GM18951 (cell line): ENCODE data around the gene PERM1.

Source experiments
- POLR2A ChIP-seq: IDR thresholded peaks from 4 replicates; pipeline ENCODE4 v1.6.1; 2011; ENCODE audit warnings: mild to moderate bottlenecking; ENCODE audit not compliant: insufficient read length, insufficient read depth; ENCODE audit errors: extremely low read depth
- in situ Hi-C: fragments of 300-500 bp; cut with MboI; formaldehyde crosslinking; loops from one replicate; pipeline ENCODE4 v1.12.0; 2022; ENCODE audit warnings: low sequenced_read_pairs, mixed read lengths, inconsistent platforms; ENCODE audit not compliant: unreplicated experiment

Gene PERM1

DNA sequence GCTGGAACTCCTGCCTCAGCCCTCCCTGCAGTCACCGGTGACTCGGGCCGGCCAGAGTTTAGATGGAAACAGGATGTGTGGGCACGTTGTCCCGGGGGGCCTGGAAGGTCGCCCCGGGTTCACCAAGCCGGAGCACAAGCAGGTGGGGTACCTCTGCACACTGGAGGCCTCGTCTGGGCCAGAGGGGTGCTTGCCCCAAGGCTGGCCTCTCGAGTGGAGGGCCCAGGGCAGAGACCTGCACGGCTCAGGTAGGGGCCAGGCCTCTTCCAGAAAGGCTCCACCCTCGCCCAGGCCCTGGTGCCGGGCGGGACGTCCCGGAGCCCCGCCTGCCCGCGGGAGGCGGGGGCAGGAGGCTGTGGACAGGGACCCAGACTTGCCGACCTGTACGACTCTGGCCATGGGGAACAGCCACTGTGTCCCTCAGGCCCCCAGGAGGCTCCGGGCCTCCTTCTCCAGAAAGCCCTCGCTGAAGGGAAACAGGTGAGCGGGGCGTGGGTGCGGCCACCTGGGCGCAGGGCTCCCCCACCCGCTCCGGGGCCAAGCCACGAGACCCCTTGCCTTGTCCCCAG is 15.7 kb downstream of the PERM1 start, which contains the start of gene PLEKHN1:
Gene PLEKHN1 (plus strand): TSS at position 348 of the 569 bp plus-strand sequence. CDS start 50 bp downstream, at position 398.
- TF ChIP-seq POLR2A, result no peak
- in situ Hi-C loops, result no loop called here

DNA sequence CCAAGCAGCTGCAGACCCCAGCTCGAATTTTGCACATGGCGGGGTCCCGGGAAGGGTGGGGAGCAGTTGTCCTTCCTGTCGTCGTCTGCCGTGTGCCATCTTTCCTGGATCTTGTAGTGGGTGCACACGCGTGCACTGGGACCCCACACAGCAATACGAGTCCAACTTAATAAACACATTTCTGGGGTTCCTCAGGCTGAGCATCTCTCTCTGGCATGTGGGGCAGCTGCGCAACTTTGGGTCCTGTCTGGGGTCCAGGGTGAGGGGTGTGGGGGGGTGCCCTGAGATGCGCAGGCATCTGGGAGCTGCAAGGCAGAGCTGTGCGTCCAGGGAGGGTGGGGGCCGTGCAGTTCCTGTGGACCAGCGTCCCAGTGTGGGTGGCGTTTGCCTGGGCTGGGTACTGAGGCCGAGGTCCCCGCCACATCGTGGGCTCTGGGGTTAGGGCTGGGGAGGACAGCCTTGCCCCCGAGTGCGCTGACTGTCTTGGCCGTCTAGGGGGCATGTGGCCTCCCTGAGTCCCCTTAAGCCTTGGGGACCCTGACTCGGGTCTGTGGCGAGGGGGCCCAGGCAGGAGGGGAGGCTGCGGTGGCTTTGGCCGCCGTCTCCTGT is 16.3 kb downstream of the PERM1 start:
- in situ Hi-C loops, result no loop called here
- no peak for TF ChIP-seq POLR2A

DNA sequence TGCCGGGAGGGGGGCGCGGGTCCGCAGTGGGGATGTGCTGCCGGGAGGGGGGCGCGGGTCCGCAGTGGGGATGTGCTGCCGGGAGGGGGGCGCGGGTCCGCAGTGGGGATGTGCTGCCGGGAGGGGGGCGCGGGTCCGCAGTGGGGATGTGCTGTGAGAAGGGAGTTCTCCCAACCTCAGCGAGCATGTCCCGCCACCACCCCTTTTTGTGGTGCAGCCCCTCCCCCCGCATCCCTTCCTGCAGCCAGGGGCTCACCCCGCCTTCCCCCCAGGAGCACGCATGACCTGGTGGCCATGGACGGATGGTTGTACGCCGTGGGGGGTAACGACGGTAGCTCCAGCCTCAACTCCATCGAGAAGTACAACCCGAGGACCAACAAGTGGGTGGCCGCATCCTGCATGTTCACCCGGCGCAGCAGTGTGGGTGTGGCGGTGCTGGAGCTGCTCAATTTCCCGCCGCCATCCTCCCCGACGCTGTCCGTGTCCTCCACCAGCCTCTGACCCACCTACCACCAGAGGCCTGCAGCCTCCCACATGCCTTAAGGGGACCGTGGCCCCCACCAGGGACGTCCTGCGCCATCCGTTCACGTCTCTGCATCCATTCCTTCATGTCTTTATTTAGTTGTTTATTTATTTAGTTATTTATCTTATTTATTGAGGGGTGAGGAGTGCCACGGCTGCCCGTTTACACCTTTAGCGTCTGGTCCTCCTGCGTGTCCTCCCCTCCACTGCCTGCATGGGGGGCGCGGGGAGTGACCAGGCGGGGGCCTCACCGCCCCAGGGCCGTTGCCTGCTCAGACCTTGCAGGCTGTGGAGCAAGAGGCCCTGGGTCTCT is 17.0 kb downstream of the PERM1 start:
- TF ChIP-seq POLR2A, result no peak
- in situ Hi-C loops, result no loop called here

DNA sequence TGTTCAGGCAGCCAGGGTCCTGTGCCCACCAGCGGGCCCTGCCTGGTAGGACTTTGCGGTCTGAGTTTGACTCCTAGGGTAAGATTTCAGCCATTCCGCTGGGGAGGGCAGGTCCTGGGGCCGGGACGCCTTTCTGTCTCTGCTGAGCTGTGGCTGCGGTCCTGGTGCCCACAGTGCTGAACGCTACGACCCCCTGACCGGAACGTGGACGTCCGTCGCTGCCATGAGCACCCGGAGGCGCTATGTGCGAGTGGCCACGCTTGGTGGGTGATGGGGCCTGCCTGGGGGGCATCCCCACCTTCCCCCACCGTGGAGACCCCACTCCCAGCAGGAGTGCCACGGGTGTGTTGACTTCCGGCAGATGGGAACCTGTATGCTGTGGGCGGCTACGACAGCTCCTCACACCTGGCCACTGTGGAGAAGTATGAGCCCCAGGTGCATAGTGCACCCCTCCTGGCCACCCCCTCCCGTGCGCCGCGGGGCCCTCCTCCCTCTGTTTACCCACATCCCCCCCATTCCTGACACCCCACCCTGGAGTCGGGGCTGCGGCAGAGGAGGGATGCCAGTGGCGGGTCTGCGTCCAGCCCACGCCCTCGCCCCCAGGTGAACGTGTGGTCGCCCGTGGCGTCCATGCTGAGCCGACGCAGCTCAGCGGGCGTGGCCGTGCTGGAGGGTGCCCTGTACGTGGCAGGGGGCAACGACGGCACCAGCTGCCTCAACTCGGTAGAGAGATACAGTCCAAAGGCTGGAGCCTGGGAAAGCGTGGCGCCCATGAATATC is 18.0 kb downstream of the PERM1 start:
- TF ChIP-seq POLR2A, result no peak
- in situ Hi-C loops, result no loop called here

DNA sequence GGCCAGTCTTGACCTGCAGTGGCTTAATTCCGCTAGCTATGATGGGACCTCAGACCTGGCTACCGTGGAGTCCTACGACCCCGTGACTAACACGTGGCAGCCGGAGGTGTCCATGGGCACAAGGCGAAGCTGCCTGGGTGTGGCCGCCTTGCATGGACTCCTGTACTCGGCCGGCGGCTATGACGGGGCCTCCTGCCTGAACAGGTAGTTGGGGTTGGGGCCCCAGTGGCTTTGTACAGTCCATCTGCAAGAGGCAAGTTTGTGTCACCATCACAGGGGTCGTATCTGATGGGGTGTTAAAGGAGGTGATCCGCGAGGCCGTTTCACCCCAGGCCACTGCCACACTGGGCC is 18.6 kb downstream of the PERM1 start:
- in situ Hi-C loops, result no loop called here

DNA sequence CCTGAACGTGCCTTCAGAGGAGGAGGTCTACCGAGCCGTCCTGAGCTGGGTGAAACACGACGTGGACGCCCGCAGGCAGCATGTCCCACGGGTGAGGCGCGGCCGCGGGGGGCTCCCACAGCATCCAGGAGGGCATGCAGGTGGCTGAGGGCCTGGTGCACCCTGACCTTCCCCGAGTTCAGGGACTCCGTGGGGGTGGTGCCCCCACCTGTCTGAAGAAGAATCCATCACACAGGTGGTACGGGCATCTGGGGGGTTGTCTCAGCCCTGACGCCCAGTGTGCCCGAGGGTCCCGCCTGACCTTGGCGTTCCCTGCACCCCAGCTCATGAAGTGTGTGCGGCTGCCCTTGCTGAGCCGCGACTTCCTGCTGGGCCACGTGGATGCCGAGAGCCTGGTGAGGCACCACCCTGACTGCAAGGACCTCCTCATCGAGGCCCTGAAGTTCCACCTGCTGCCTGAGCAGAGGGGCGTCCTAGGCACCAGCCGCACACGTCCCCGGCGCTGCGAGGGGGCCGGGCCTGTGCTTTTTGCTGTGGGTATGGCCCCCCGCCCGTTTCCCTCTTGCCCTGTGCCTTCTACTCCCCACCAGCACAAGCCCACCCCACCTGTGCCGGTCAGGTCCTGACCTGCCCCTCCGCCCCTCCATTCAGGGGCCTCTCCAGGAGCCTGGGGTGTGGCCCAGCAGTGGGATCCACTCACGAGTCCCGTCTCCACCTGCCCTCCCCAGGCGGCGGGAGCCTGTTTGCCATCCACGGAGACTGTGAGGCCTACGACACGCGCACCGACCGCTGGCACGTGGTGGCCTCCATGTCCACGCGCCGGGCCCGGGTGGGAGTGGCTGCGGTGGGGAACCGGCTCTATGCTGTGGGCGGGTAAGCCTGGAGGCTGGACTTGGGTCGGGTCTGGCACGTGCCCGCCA is 19.3 kb downstream of the PERM1 start:
- in situ Hi-C loops, result no loop called here
- TF ChIP-seq POLR2A, result no peak

More for the DNA sequence above, 18.6 kb downstream of the PERM1 start:
- TF ChIP-seq POLR2A, result no peak

DNA sequence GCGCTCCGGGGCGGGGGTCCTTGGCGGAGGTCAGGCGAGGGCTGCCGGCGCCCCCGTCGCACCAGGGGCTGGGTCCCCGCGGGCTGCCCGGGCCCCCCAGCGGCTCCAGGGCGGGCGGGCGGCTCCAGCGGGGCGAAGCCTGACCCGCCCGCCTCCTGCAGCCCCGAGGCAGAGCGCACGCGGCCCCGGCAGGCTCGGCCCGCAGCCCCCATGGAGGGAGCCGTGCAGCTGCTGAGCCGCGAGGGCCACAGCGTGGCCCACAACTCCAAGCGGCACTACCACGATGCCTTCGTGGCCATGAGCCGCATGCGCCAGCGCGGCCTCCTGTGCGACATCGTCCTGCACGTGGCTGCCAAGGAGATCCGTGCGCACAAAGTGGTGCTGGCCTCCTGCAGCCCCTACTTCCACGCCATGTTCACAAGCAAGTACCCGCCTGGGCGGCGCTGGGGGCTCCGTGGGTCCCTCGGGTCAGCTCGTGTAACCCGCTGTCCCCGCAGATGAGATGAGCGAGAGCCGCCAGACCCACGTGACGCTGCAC is 20.7 kb downstream of the PERM1 start:
- in situ Hi-C loops, result no loop called here
- no peak for TF ChIP-seq POLR2A

DNA sequence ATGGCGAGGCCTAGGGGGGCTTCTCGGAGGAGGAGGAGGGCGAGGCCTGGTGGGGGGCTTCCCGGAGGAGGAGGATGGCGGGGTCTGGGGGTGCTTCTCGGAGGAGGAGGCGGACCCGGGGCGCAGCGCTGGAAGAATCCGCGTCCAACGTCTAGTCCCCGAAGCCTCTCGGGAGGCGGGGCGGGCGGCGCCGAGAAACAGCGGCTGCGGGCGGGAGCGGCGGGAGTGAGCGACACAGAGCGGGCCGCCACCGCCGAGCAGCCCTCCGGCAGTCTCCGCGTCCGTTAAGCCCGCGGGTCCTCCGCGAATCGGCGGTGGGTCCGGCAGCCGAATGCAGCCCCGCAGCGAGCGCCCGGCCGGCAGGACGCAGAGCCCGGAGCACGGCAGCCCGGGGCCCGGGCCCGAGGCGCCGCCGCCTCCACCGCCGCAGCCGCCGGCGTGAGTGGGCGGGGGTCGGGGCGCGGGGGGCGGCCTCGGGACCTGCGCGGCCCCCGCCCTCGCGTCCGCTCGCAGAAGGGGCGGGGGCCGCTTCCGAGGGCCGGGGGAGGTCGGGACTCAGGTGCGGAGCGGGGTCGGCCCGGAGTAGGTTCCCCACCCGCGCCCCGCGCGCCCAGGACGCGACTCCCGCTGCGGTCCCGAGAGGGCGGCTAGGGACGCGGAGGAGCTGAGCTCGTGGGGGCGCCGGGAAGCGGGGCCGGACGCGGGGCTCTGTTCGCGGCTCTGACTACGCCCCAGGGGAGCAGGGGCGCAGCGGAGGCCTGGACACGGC is 21.3 kb downstream of the PERM1 start, which contains the start of gene KLHL17:
Gene KLHL17 (plus strand): TSS at position 222 of the 769 bp plus-strand sequence. CDS start 110 bp downstream, at position 332.
- in situ Hi-C loops, result no loop called here
- peak; percentile 59 for TF ChIP-seq POLR2A

DNA sequence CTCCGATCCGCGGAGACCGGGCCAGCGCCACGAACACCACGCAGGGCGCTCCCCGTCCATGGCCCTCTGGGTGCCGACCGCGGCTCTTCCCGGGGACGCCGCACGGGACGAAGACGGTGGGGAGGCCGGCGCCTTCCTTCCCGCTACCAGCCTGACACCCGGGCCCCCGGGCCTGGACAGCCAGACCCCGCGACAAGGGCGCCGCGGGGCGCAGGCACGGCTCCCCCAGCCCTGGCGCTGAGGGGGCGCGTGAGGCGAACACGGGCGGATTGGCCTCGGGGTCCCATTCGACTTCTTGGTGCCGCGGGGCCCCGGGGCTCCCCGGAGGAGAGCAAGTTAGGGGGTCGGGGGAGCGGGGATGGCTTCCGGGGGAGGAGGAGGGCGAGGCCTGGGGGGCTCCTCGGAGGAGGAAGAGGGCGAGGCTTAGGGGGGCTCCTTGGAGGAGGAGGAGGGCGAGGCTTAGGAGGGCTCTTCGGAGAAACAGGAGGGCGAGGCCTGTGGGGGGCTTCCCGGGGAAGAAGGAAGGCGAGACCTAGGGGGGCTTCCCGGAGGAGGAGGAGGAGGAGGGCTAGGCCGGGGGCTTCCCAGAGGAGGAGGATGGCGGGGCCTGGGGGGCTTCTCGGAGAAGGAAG is 22.0 kb downstream of the PERM1 start:
- in situ Hi-C loops, result no loop called here
- TF ChIP-seq POLR2A, result no peak

DNA sequence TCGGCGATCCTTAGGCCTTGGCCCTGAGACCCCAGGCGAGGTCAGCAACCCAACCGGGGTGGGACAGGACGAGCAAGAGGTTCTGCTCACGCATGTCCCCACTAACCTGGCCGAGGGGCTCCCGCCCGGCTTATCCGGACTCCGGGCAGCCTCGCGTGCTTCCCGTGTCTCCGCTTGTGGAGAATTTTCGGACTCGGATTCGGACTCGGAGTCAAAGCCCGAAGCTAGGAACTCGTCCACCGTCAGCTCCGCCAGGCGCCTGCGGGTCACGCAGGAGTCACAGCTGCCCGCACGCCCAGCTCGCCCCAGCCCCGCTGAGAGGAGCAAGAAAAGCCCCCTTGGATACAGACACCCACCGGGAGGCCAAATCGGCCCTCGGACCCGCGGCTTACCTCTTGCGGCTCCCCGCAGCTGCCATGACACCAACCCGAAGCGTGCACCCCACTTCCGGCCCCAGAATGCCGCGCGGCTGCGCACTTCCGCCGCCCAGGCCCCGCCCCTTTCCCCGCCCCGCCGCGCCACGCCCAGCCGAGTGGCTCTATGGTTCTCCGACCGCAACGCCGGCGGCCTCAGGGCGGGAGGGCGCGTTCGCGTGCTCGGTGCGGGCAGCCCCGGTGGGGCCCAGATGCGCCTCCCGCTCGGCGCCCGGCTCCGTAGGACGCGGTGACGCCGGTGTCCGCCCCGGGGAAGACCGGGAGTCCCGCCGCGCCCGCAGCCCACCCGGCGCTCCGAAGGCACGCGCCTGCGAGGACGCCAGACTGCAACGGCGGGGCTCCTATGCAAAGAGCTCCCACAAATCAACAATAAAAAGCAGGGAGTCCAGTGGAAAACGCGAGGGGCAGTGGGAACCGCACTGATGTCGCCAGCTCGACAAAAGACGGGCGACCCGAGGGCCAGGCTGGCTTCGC is 22.8 kb downstream of the PERM1 start, which contains the start of gene NOC2L:
Gene NOC2L (minus strand): TSS at position 434 of the 908 bp plus-strand sequence. CDS start 16 bp downstream, at position 418.
- in situ Hi-C loops, result no loop called here
- peak; percentile 78 for TF ChIP-seq POLR2A

DNA sequence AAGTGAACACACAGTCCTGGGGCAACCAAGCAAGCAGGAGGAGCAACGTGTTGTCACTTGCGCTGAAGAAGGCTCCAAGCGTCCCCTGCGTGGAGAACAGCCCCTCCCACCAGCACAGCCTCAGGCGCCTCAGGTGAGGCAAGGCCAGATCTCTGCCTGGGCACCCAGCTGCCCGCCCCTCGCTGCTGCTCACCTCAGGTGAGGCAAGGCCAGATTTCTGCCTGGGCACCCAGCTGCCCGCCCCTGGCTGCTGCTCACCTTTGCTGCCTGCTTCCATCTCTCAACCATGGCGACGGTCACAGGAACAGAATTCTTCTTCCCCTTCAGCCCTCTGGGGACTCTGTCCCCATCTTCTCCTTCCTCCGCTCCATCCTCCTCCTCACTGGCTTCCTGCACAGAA is 25.3 kb downstream of the PERM1 start:
- in situ Hi-C loops, result no loop called here

More for the DNA sequence above, 25.3 kb downstream of the PERM1 start:
- TF ChIP-seq POLR2A, result no peak
